Measurements from ENCODE around the gene PPP1R3F.

GRCh38 chrX:49269767-49270248 is at the start of gene PPP1R3F:
- TF ChIP-seq, protein P1, sequence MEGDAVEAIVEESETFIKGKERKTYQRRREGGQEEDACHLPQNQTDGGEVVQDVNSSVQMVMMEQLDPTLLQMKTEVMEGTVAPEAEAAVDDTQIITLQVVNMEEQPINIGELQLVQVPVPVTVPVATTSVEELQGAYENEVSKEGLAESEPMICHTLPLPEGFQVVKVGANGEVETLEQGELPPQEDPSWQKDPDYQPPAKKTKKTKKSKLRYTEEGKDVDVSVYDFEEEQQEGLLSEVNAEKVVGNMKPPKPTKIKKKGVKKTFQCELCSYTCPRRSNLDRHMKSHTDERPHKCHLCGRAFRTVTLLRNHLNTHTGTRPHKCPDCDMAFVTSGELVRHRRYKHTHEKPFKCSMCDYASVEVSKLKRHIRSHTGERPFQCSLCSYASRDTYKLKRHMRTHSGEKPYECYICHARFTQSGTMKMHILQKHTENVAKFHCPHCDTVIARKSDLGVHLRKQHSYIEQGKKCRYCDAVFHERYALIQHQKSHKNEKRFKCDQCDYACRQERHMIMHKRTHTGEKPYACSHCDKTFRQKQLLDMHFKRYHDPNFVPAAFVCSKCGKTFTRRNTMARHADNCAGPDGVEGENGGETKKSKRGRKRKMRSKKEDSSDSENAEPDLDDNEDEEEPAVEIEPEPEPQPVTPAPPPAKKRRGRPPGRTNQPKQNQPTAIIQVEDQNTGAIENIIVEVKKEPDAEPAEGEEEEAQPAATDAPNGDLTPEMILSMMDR (IDR thresholded peaks at IDR 0.05; ENCODE audit: borderline replicate concordance, extremely low read depth, low read length, poor library complexity, severe bottlenecking): no peak
- TF ChIP-seq EZH2 (IDR thresholded peaks at IDR 0.05; ENCODE audit: borderline replicate concordance, low read depth, low read length, severe bottlenecking): no peak
